Measurements from ENCODE around the gene AGPAT3. TPM values are rescaled to one million over a fixed set of nuclear protein-coding genes. Genes with fewer than 3 reads are reported as not detected.
A peak's percentile ranks its signal among the peaks of the same experiment; 100 is the strongest.

AGPAT3 gene
- total RNA-seq, 1 donor from 2014 or later = 65.9 TPM

DNA sequence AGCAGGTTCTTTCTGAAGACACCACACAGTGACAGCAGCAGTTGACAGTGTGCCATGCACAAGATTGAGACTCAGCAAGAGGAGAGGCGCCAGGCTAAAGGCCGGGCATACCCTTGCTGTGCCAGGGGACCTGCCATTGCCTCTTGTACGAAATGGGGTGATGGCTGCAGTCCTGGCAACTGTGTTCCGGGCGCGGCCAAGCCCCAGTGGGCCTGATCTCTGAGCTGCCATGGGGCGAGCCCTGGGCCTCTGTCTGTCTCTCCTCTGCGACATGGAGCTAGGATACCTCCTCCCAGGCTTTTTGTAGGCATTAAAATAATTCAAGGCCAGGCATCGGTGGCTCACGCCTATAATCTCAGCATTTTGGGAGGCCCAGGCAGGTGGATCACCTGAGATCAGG lies 137.5 kb downstream of the AGPAT3 start:
- intact Hi-C loops (cut with DNase I) = no loop called here

DNA sequence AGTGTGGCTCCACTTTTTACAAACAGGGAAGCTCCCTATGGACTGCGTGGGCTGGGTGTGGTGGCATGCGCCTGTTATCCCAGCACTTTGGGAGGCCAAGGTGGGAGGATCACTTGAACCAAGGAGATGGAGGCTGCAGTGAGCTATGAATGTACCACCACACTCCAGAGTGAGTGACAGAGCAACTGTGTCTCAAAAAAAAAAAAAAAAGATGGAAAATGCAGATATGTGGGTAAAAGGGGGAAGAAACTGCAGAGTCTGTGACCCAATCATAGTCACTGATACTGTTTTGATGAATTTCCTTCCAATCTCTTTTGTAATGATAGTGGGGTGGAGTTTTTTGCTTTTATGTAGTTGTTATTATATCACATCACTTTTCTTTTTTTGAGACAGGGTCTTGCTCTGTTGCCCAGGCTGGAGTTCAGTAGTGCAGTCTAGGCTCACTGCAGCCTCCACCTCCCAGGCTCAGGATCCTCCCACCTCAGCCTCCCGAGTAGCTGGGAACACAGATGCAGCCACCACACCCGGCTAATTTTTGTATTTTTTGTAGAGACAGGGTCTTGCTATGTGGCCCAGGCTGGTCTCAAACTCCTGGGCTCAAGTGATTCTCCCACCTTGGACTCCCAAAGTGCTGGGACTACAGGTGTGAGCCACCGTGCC lies 138.4 kb downstream of the AGPAT3 start:
- intact Hi-C loops (cut with DNase I) = no loop called here
- Histone ChIP-seq H3K36me3 (no peaks in the 10 kb centered on the region), H3K4me3 (no peak overlapping the region), H3K27ac (no peak overlapping the region), H3K9me3 (no peaks in the 10 kb centered on the region), H3K27me3 (no peaks in the 10 kb centered on the region), H3K4me1 (peaks cover 0 to 8% of the 10 kb centered on the region in 2 donors)
- no peak for DNase-seq (ENCODE audit: low spot score in 2 of 2)
- TF ChIP-seq, protein P1, sequence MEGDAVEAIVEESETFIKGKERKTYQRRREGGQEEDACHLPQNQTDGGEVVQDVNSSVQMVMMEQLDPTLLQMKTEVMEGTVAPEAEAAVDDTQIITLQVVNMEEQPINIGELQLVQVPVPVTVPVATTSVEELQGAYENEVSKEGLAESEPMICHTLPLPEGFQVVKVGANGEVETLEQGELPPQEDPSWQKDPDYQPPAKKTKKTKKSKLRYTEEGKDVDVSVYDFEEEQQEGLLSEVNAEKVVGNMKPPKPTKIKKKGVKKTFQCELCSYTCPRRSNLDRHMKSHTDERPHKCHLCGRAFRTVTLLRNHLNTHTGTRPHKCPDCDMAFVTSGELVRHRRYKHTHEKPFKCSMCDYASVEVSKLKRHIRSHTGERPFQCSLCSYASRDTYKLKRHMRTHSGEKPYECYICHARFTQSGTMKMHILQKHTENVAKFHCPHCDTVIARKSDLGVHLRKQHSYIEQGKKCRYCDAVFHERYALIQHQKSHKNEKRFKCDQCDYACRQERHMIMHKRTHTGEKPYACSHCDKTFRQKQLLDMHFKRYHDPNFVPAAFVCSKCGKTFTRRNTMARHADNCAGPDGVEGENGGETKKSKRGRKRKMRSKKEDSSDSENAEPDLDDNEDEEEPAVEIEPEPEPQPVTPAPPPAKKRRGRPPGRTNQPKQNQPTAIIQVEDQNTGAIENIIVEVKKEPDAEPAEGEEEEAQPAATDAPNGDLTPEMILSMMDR (IDR thresholded peaks at IDR 0.05) = no peak

More for the DNA sequence above, 137.5 kb downstream of the AGPAT3 start:
- Histone ChIP-seq H3K9me3 (no peaks in the 10 kb centered on the region), H3K27ac (no peak overlapping the region), H3K4me1 (peaks cover 0 to 8% of the 10 kb centered on the region in 2 donors), H3K4me3 (no peak overlapping the region), H3K27me3 (no peaks in the 10 kb centered on the region), H3K36me3 (no peaks in the 10 kb centered on the region)
- DNase-seq (ENCODE audit: low spot score in 2 of 2) = no peak
- TF ChIP-seq, protein P1 (IDR thresholded peaks at IDR 0.05) = no peak

DNA sequence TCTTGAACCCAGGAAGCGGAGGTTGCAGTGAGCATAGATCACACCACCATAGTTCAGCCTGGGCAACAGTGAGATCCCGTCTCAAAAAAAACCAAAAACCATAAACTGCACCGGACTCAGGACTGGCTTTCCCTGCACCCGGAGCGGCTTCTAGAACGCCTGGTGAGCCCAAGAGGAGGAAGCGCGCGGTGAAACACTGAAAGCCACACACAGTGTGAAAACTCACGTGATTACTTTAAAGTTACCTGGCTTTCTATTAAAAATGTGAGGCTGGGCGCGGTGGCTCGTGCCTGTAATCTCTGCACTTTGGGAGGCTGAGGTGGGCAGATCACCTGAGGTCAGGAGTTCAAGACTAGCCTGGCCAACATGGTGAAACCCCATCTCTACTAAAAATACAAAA lies 140.0 kb downstream of the AGPAT3 start:
- Histone ChIP-seq H3K27me3 (no peaks in the 10 kb centered on the region), H3K27ac (peak overlapping the region; percentile 76 to 87), H3K4me1 (peaks cover 0 to 8% of the 10 kb centered on the region in 2 donors), H3K4me3 (no peak overlapping the region), H3K9me3 (no peaks in the 10 kb centered on the region), H3K36me3 (no peaks in the 10 kb centered on the region)
- intact Hi-C loops (cut with DNase I) = no loop called here
- DNase-seq (ENCODE audit: low spot score in 2 of 2) = no peak
- TF ChIP-seq, protein P1 (IDR thresholded peaks at IDR 0.05) = no peak

DNA sequence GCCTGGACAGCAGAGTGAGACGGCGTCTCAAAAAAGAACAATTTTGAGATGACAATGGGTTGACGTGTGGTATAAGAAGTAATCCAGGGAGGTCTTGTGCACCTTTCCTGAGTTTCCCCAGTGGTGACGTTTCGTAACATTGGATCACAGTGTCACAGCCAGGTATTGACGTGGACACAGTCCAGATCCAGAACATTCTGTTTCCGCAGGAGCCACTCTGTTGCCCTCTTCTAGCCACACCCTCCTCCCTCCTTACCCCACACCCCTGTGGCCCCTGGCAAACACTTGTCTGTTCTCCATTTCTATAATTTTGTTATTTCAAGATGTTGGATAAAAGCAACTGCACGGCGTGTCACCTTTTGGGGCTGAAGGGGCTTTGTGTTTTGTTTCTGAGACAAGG lies 140.6 kb downstream of the AGPAT3 start:
- intact Hi-C loops (cut with DNase I) = no loop called here
- peaks cover 0 to 8% of the 10 kb centered on the region in 2 donors for H3K4me1 ChIP-seq
- no peak overlapping the region for H3K4me3 ChIP-seq
- no peaks in the 10 kb centered on the region for H3K9me3 ChIP-seq
- H3K36me3 ChIP-seq = no peaks in the 10 kb centered on the region
- no peaks in the 10 kb centered on the region for H3K27me3 ChIP-seq
- no peak for DNase-seq (ENCODE audit: low spot score in 2 of 2)
- H3K27ac ChIP-seq = peak overlapping the region; percentile 76 to 87
- TF ChIP-seq, protein P1 (IDR thresholded peaks at IDR 0.05) = no peak

DNA sequence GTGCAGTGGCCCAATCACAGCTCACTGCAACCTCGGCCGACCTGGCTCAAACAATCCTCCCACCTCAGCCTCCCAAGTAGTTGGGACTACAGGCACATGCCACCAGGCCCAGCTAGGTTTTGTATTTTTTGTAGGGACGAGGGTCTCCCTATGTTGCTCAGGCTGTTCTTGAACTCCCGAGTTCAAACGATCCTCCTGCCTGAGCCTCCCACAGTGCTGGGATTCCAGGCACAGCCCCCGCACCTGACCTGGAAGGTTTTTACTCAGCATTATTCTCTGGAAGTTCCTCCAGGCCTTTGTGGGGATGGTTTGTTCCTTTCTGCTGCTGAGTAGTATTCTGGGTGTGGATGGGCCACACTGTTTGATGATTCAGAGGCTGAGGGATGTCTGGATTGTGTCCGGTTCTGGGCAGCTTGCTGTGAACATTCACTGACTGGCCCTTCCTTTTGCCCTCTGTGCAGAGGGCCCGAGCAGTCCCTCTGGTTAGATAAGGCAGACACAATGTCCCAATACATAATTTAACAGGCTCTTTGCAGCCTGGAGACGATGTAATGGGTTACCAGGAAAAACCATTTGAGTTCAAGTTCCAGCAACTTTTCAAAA lies 141.1 kb downstream of the AGPAT3 start:
- H3K4me1 ChIP-seq = peaks cover 0 to 8% of the 10 kb centered on the region in 2 donors
- DNase-seq (ENCODE audit: low spot score in 2 of 2) = peak in 1 of 2 donors; percentile 79

More for the DNA sequence above, 141.1 kb downstream of the AGPAT3 start:
- Histone ChIP-seq H3K27me3 (no peaks in the 10 kb centered on the region), H3K36me3 (no peaks in the 10 kb centered on the region), H3K27ac (peak overlapping the region; percentile 76 to 87), H3K4me3 (no peak overlapping the region), H3K9me3 (no peaks in the 10 kb centered on the region)
- intact Hi-C loops (cut with DNase I) = no loop called here
- TF ChIP-seq, protein P1 (IDR thresholded peaks at IDR 0.05) = no peak

Measured in ascending aorta (tissue), 2 donors.